GM21515 (cell line): ENCODE measurements around the gene ACER3.

Experiments used
- ATAC-seq: cut with Tn5 transposase; IDR thresholded peaks from one replicate; pipeline ENCODE4 v1.9.1; 2021; ENCODE audit not compliant: unreplicated experiment

The ACER3 gene

DNA sequence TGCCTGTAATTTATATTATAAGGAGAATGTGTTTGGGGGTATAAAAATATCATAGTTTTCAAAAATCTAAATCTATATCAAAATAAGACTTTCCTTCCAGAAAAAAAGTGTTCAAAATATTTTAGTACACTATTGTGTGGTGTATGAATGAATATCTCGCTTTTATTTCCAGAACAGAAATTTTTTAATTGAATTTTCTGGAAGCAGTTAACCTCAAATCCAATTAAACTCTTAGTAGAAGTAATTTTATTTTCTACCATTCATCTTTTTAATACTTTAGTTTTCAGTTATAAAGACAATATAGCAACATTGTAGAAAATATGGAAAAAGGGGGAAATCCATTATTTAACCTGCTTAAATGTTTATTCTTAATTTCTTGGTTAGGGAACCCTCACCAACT, 58.7 kb downstream of the ACER3 start:
- no peak for ATAC-seq

DNA sequence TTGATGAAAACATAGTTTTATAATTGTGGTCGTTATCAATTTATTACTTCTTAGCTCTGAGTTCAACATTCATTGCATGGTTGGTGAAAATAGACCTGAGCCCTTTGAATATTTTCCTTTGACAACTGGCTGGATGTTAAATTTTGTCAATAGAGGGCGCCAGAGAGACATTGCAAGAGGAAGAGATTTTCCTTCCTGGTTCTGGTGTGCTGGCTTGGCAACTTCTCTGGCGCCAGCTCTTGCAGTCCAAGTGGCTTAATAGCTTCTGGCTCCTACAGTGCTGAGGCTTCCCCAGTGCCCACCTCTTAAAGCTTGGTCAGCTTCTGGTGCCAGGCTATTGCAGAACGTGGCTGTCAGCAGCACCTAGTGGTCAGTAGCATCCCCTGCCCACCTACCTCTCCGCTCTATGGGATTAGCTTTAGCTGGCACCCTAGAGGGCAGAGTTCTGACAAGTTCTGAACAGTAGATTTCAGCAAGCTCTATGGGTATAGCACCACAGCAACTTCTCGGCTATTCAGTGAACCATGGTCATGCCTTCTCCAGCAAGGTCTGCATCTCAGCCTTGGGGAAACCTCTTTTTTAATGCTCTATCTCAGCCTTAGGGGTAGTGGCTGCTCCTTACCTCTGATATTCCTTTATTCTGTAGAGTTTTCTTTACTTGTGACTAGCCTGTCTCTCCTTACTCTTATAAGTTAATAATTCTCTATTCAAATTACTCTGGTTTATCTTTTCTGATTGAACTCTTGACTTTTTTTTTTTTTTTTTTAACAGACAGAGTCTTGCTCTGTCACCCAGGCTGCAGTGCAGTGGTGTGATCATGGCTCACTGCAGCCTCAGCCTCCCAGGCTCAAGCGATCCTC, 59.4 kb downstream of the ACER3 start:
- ATAC-seq = peak; percentile 44

DNA sequence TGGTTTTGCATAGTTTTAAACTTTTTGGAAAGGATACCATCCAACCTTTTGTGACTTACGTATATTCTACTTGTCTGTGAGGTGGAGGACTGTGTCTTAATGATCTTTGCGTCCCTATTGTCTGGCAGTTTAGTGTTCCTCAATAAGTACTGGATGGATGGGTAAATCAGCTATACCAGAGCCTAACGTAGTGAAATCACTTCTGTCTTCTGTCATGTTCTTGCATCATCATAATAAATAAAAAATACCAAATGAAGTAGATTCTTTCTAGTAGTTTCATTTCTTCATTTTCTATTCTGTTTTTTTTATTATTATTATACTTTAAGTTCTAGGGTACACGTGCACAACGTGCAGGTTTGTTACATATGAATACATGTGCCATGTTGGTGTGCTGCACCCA, 66.4 kb downstream of the ACER3 start:
- no peak for ATAC-seq

- ATAC-seq = no peak
Measured at GRCh38 chr11:76935042-76935441, 74.3 kb downstream of the ACER3 start.

GRCh38 chr11:76939219-76939631, 78.5 kb downstream of the ACER3 start:
- ATAC-seq = no peak

GRCh38 chr11:76944225-76944624, 83.5 kb downstream of the ACER3 start:
- no peak for ATAC-seq

GRCh38 chr11:76946223-76946622, 85.5 kb downstream of the ACER3 start:
- ATAC-seq = no peak

DNA sequence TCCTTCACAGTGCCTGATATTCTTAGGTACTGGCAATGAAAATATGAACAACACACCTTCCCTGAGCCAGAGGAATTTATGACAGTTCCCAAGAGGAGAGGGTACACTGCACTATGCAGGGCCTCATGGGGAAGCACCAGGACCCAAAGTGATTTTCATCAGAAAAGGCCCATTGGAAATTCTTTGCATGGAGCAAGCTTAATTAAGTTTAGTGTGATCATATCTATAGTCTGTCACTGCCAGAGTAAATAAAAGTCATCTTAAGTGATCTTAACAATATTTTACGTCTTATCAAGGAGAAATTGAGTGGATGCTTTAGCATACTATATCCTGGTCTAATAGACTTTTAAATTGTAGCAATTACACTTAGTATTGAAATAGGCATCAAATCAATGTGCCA, 86.5 kb downstream of the ACER3 start:
- ATAC-seq = no peak

GRCh38 chr11:76947800-76948199, 87.1 kb downstream of the ACER3 start:
- no peak for ATAC-seq

GRCh38 chr11:76955459-76956114, 94.9 kb downstream of the ACER3 start:
- ATAC-seq = no peak

GRCh38 chr11:76962583-76963416, 102.1 kb downstream of the ACER3 start:
- peak; percentile 96 for ATAC-seq

GRCh38 chr11:76963417-76964168, 102.9 kb downstream of the ACER3 start:
- peak; percentile 31 for ATAC-seq

GRCh38 chr11:76972051-76972450, 111.3 kb downstream of the ACER3 start:
- ATAC-seq = no peak

GRCh38 chr11:76974179-76974891, 113.6 kb downstream of the ACER3 start:
- no peak for ATAC-seq

- no peak for ATAC-seq
Measured at GRCh38 chr11:76975513-76975912, 114.8 kb downstream of the ACER3 start.

- no peak for ATAC-seq
Measured at GRCh38 chr11:76977791-76978190, 117.1 kb downstream of the ACER3 start.

GRCh38 chr11:76978239-76978638, 117.5 kb downstream of the ACER3 start:
- ATAC-seq = no peak

DNA sequence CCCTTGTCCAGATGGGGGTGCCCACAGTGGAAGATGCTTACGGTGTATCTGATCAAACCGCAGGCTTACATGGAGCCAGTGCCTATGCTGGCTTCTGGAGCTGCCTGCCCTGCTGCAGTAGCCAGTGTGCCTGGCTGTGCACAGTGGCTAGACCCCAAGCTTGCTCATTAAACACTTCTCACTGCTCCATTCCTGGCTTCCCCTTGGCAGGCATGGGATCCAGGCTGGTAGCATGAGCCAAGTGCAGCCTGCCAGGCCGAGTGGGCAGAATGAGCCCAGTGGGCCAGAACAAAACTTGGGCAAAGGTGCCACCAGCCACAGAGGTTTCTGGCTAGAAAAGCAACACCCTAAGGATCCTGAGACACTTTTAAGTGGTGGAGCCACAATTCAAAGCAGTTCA, 118.1 kb downstream of the ACER3 start:
- ATAC-seq = no peak

GRCh38 chr11:76980196-76980595, 119.5 kb downstream of the ACER3 start:
- ATAC-seq = no peak

- no peak for ATAC-seq
Measured at GRCh38 chr11:76984743-76985142, 124.0 kb downstream of the ACER3 start.
